Measurements from ENCODE around the gene ARHGDIB.

Gene ARHGDIB

DNA sequence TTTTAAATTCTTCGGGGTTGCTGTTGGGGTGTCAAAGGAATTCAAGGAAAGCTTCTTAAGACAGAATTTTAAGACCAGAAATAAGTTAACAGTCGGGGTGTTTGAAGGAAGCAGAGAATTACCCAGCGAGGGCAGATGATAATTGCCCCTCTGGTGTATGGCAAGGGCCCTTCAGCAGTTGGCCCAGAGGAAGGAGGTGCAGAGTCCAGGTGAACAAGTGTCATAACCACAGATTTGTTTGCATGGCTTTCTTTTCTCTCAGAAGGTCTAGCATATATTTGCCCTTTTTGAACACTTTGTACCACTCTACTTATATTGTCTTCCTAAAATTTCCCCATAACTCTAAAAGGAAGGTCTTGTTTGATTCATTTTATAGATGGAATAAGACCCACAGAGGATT is 13.2 kb upstream of the ARHGDIB start:
- TF ChIP-seq, protein P1, sequence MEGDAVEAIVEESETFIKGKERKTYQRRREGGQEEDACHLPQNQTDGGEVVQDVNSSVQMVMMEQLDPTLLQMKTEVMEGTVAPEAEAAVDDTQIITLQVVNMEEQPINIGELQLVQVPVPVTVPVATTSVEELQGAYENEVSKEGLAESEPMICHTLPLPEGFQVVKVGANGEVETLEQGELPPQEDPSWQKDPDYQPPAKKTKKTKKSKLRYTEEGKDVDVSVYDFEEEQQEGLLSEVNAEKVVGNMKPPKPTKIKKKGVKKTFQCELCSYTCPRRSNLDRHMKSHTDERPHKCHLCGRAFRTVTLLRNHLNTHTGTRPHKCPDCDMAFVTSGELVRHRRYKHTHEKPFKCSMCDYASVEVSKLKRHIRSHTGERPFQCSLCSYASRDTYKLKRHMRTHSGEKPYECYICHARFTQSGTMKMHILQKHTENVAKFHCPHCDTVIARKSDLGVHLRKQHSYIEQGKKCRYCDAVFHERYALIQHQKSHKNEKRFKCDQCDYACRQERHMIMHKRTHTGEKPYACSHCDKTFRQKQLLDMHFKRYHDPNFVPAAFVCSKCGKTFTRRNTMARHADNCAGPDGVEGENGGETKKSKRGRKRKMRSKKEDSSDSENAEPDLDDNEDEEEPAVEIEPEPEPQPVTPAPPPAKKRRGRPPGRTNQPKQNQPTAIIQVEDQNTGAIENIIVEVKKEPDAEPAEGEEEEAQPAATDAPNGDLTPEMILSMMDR (conservative IDR thresholded peaks at IDR 0.05; ENCODE audit: low read length), result no peak
- DNase-seq (ENCODE audit: low read depth), result no peak
- no peak overlapping the region for H3K4me3 ChIP-seq (ENCODE audit: low read length)

DNA sequence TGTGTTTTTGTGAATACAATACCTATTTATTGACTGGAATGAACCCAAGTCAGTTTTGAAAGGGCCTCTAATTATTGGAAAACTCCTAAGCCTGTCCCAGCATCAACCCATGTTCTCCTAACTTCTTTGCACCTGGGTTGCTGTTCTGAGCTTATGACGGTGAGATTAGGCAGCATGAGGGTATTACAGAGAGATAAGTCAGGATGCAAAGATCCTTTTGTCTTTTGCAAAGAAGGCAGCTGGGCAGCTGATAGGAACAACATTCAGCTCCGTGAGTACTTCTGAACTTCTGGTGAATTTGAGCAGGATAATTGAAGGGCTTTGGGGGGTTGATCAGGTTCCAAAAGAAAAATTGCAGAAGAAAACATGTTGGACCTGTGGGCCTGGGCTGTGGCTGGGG is 11.4 kb upstream of the ARHGDIB start, which contains the start of gene PDE6H:
Gene PDE6H (plus strand): TSS at position 227 of the 400 bp plus-strand sequence. CDS start 4,971 bp downstream, outside the sequence.
- no peak for DNase-seq (ENCODE audit: low read depth)
- TF ChIP-seq, protein P1 (conservative IDR thresholded peaks at IDR 0.05; ENCODE audit: low read length), result no peak
- H3K4me3 ChIP-seq (ENCODE audit: low read length), result no peak within 1 kb of the TSS

DNA sequence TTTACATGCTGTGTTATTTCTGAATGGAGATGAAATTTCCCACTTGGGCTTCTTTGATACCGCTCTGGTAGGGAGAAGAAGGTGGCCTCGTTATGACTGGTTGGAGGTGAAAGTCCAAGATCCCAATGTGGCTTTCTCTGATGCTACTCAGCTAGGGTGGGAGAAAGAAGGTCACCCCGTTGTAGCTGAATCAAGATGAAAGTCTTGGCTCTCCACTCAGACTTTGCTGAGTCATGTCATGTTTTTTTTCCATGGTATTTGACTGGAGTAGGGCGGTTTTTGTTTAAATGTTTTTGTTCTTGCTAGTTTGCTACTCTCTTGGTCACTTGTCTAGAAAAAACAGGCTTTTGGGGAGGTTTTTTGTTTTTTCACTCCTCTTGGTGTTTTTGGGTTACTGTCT is 9.1 kb upstream of the ARHGDIB start:
- no peak overlapping the region for H3K4me3 ChIP-seq (ENCODE audit: low read length)
- TF ChIP-seq, protein P1 (conservative IDR thresholded peaks at IDR 0.05; ENCODE audit: low read length), result no peak
- DNase-seq (ENCODE audit: low read depth), result no peak

DNA sequence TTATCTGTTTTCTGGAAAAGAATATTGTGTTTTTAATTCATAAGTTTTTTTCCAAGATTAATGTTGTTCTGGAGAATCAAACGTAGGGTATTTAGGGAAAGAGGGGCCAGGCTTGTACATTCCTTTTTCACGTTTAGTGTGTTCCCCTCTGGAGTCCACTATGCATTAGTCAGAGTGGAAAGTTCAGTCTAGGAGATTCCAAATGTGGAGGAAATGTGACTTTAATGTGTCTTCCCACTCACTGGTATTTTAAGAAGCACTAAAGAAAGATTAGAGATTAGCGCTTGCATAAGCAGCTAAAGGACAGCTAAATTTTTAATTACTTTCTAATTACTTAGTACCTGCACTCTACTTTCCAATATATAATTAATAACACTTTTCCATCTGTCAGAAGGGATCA is 7.1 kb upstream of the ARHGDIB start:
- H3K4me3 ChIP-seq (ENCODE audit: low read length), result no peak overlapping the region
- TF ChIP-seq, protein P1 (conservative IDR thresholded peaks at IDR 0.05; ENCODE audit: low read length), result no peak
- DNase-seq (ENCODE audit: low read depth), result no peak

DNA sequence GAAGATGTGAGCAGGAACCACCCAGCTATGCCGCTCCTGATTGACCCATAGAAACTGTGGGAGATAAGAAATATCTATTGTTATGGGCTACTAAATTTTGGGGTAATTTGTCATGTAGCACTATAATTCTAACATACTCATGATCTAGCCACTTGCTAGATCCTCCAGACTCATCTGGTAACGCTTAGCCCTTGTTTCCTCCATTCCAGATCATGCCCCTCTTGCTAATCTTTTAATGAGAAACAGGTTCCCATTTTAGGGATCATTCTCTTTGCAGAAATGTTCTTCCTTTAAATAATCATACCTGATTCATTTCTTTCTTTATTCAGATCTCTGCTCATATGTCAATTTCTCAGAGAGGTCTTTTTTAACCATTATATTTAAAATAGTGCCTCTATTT is 3.8 kb upstream of the ARHGDIB start:
- no peak overlapping the region for H3K4me3 ChIP-seq (ENCODE audit: low read length)
- DNase-seq (ENCODE audit: low read depth), result no peak
- TF ChIP-seq, protein P1 (conservative IDR thresholded peaks at IDR 0.05; ENCODE audit: low read length), result no peak

DNA sequence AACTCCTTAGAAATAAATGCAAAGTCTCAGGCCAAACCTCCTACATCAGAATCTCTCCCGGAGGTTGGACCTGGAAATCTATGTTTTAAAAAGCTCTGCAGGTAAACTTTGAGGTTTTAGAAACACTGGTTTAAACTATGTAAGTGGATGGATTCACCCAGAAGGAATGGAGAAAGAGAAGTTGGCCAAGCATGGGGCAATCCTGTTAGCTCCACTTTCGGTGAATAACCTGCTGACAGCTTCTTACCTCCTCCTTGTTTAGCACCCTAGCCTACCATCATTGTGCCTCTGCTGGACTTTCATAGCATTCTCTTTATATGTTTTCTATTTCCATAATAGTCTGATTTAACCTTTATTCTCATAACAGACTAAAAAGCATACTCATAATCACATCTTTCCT is 3.0 kb upstream of the ARHGDIB start:
- H3K4me3 ChIP-seq (ENCODE audit: low read length), result no peak overlapping the region
- TF ChIP-seq, protein P1 (conservative IDR thresholded peaks at IDR 0.05; ENCODE audit: low read length), result no peak
- no peak for DNase-seq (ENCODE audit: low read depth)

GRCh38 chr12:14963520-14963919 is 2.1 kb upstream of the ARHGDIB start:
- TF ChIP-seq, protein P1 (conservative IDR thresholded peaks at IDR 0.05; ENCODE audit: low read length), result no peak
- DNase-seq (ENCODE audit: low read depth), result no peak
- H3K4me3 ChIP-seq (ENCODE audit: low read length), result no peak overlapping the region

All from AG10803 (cell line).